GM21360 (cell line): ENCODE data around the gene RPS3.
A peak's percentile ranks its signal among the peaks of the same experiment; 100 is the strongest.
"Not testable (repeated sequence)": the region's sequence is repeated elsewhere in the genome, so short reads cannot be mapped to it uniquely, and the experiment has no call there.

Experiments
- ATAC-seq: cut with Tn5 transposase; IDR thresholded peaks from one replicate; pipeline ENCODE4 v1.9.1; 2021; ENCODE audit warnings: mild to moderate bottlenecking, moderate library complexity; ENCODE audit not compliant: unreplicated experiment

Gene RPS3

DNA sequence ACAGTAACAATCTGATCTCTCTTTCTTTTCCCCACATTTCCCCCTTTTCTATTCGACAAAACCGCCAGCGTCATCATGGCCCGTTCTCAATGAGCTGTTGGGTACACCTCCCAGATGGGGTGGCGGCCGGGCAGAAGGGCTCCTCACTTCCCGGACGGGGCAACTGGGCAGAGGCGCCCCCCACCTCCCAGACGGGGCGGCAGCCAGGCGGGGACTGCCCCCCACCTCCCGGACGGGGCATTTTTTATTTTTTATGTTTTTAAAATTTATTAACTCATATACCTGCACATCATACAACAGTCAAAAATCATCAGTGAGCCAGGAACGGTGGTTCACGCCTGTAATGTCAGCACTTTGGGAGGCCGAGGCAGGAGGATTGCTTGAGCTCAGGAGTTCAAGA lies 20.5 kb upstream of the RPS3 start:
- ATAC-seq, result not testable (repeated sequence)

GRCh38 chr11:75380245-75380644 lies 19.1 kb upstream of the RPS3 start:
- ATAC-seq, result no peak

DNA sequence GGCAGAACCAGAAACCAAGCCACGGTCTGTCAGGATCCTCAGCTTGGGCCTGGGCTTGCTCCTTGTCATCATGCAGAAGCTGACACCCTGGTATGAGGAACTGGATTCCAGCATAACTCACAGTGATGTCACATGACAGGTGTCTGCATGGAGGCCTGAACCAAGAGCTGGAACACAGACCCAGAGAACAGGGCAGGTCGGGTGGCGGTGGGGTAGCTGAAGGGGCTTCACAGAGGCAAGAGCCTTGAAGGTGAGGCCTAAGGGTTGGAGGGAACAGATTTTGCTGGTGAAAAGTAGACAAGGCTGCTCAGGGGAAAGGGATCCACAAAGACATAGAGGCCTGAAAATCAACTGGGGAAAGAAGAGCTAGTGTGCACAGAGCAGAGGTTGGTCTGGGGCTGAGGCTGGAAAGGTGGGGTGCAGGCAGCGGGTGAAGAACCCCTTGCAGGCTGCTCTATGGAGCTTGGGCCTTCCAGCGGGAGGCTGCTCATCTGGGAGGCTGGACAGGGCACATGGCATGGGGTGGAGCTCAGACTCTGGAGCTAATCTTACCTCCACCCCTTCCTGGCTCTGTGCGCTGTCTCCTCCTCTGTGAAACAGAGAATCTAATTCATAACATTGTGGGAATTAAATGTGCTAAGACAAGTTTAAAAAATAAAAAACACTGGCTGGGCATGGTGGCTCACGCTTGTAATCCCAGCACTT lies 18.4 kb upstream of the RPS3 start:
- ATAC-seq, result no peak

- ATAC-seq, result no peak
Observed at GRCh38 chr11:75383246-75383645, 16.1 kb upstream of the RPS3 start.

DNA sequence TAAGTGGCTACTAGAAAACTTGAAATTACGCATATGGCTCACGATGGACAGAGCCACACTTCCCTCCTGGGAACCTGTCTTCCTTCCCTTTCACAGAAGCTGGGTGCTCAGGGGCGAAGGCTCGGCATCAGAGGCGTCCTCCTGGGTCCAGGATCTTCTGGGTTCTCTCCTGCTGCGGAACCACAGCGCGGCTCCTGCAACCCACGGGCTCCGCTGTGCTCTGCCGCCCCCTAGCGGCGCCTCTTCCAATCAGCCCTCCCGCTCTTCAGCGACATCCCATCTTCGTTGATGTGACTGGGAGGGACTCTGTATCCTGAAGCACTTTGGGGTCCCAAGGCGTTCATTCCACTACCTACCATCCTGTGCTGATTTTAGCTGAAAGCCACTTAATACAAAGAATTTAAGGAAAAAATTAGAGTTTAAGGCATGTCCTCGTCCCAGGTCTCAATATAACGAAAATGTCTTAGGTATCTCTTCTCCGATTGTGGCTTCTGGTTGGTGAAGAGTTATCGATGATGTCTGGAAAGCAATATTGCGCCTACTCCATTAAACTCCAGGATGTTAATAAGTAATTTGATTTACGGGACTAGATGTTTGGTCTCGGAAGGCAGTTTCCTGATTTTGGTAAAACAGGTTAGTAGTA lies 14.8 kb upstream of the RPS3 start:
- no peak for ATAC-seq

DNA sequence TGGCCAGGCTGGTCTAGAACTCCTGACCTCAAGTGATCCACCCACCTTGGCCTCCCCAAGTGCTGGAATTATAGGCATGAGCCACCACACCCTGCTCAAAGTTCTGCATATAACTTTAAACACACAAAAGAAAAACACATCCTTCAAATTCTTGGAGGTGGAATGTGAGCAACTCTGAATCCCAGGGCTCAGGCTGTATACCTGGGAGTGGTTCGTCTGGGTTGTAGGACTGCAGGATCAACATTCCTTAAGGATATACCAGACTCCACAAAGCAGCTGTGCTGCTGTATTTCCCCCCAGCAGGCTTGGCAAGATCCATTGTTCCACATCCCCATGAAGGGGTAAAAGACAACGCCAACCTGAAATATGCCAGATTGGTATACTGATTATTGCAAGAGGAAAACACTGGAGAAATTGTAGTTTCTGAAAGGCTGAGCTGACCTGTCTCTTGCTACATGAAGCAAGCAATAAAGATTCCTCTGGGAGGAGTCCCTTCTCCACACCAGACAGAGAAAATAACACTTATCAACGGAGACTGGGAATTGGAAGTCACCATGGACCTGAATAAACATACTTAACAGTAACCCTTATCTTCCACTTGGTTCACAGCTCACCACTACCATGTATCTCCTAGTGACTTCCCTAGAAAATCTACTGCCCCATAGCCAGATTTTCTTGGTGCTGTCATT lies 12.2 kb upstream of the RPS3 start:
- no peak for ATAC-seq

DNA sequence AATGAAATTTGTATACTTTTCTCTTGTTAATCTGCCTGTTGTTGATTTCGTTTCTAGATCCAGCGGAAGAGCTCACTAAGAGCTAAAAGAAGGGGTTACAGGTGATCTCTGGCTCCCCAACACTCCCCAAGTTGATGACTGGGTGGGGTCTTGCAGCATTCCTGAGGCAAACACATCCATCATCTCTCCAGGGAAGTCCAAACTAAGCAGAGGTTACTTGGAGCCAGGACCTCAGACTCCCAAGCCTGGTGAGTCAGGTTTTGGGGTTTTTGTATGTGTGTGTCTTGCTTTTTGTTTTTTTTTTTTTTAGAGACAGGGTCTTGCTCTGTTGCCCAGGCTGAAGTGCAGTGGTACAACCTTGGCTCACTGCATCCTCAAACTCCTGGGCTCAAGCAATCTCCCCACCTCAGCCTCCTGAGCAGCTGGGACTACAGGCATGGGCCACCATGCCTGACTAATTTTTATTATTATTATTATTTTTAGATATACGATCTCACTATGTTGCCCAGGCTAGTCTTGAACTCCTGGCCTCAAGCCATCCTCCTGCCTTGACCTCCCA lies 11.5 kb upstream of the RPS3 start:
- no peak for ATAC-seq

- ATAC-seq, result peak; percentile 73
Observed at GRCh38 chr11:75388386-75389275, 10.7 kb upstream of the RPS3 start.

DNA sequence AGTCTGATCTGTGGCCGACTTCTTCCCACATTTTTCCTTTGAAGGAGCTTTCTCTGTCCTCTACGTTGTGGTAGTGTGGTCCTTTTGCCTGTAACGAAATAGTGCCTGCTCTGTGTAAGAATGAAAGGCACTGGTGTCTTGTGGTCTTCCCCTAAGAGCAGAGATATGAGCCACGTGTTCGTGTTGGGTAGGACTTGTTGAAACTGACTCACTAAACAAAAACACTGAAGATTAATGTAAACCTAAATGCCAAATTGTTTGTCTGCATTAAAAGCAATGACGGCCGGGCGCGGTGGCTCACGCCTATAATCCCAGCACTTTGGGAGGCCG lies 10.1 kb upstream of the RPS3 start:
- ATAC-seq, result no peak

DNA sequence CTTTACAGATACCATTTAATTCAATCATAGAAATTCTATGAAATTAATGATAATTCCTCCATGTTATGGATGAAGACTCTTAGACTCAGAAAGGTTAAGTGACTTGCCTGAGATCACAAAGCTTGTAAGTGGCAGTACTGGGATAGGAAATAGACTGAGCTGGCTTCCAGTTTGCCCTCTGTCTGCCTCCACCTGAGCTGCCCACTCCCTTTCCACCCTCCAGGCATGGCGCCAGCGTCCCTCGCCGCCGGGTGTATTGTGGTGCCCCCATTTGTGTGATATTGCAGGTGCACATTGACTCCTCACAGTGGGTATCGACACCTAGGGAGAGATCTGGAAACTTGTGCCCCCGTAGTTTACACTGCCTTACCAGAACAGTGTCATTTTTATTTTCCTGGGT lies 9.4 kb upstream of the RPS3 start:
- no peak for ATAC-seq

- ATAC-seq, result no peak
Observed at GRCh38 chr11:75394085-75394840, 5.1 kb upstream of the RPS3 start.

- ATAC-seq, result no peak
Observed at GRCh38 chr11:75398906-75399305, 412 bp upstream of the RPS3 start.

- no peak for ATAC-seq
Observed at GRCh38 chr11:75400146-75400865, 988 bp downstream of the RPS3 start.

- ATAC-seq, result no peak
Observed at GRCh38 chr11:75402002-75402773, 2.9 kb downstream of the RPS3 start.

- no peak for ATAC-seq
Observed at GRCh38 chr11:75403037-75403436, 3.7 kb downstream of the RPS3 start.

DNA sequence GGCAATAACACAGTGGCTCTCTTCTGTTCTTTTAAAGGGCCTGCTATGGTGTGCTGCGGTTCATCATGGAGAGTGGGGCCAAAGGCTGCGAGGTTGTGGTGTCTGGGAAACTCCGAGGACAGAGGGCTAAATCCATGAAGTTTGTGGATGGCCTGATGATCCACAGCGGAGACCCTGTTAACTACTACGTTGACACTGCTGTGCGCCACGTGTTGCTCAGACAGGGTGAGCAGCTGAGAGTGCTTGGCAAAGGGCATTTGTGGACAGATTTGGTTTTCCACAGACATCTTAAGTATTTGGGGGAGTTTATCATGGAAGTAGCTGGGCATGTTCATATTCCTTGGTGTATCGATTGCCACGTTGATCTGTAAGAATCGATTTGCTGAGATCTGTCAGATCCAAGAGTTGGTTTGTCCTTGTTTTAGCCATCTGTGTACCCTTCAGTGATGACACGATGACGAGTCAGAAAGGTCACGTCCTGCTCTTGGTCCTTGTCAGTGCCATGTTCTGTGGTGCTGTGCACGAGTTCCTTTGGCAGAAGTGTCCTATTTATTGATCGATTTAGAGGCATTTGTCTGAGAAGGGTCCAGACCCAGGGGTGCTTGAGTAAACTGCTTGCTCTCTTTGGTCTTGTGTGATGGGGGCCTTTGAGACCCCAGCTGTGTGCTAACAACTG lies 4.8 kb downstream of the RPS3 start:
- ATAC-seq, result no peak

- ATAC-seq, result no peak
Observed at GRCh38 chr11:75406338-75406777, 7.0 kb downstream of the RPS3 start.

- no peak for ATAC-seq
Observed at GRCh38 chr11:75408957-75409219, 9.6 kb downstream of the RPS3 start.

- not testable (repeated sequence) for ATAC-seq
Observed at GRCh38 chr11:75409971-75410370, 10.7 kb downstream of the RPS3 start.
